ENCODE measurements around the gene KNCN.

Gene KNCN

DNA sequence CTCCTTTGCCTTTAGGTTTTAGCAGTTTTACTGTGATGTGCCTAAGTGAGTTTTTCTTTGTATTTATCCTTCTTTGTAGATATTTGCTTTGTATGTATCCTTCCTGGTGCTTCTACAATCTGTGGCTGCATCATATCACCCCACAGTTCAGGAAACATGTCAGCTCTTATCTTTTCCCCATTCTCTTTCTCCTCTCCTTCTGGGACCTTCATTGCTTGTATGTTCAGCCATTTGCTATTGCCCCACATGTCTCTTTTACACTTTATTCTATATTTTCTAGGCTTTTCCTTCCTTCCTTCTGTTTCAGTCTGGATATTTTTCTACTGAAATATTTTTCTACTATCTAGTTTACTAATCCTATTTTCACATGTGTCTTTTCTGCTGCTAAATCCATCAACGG is 14.9 kb downstream of the KNCN start:
- Histone ChIP-seq H3K9me2 (replicated peaks; ENCODE audit: control insufficient read depth, low read length) (no peaks in the 10 kb centered on the region), H3K27ac (ENCODE audit: low read depth, low read length) (no peak overlapping the region), H3K4me2 (ENCODE audit: low read length) (no peak overlapping the region), H3F3A (ENCODE audit: control insufficient read depth, insufficient read depth) (no peaks in the 10 kb centered on the region), H3K79me2 (ENCODE audit: control insufficient read depth, low read length) (no peaks in the 10 kb centered on the region), H3K9me3 (ENCODE audit: control insufficient read depth, insufficient read depth, low read length) (no peaks in the 10 kb centered on the region), H4K20me1 (ENCODE audit: control insufficient read depth, insufficient read depth, low read depth, low read length) (no peaks in the 10 kb centered on the region), H3K27me3 (ENCODE audit: control insufficient read depth, low read length) (peaks cover 35% of the 10 kb centered on the region), H3K36me3 (ENCODE audit: control insufficient read depth, low read length) (no peaks in the 10 kb centered on the region), H3K4me3 (ENCODE audit: low read length) (no peak overlapping the region), H3K4me1 (ENCODE audit: control insufficient read depth, low read length) (no peaks in the 10 kb centered on the region)
- TF ChIP-seq EZH2phosphoT487 (IDR thresholded peaks at IDR 0.05; ENCODE audit: borderline replicate concordance, low read length) (no peak), CTCF (IDR thresholded peaks at IDR 0.05; ENCODE audit: low read depth, low read length, poor library complexity, severe bottlenecking) (no peak)

GRCh38 chr1:46535063-46535462 is 16.4 kb downstream of the KNCN start:
- Histone ChIP-seq H3K9me3 (ENCODE audit: control insufficient read depth, insufficient read depth, low read length) (no peaks in the 10 kb centered on the region), H3K4me3 (ENCODE audit: low read length) (no peak overlapping the region), H3K27ac (ENCODE audit: low read depth, low read length) (no peak overlapping the region), H3K9me2 (replicated peaks; ENCODE audit: control insufficient read depth, low read length) (no peaks in the 10 kb centered on the region), H3K27me3 (ENCODE audit: control insufficient read depth, low read length) (peaks cover 41% of the 10 kb centered on the region), H3K4me2 (ENCODE audit: low read length) (no peak overlapping the region), H4K20me1 (ENCODE audit: control insufficient read depth, insufficient read depth, low read depth, low read length) (no peaks in the 10 kb centered on the region), H3K4me1 (ENCODE audit: control insufficient read depth, low read length) (no peaks in the 10 kb centered on the region), H3F3A (ENCODE audit: control insufficient read depth, insufficient read depth) (no peaks in the 10 kb centered on the region), H3K36me3 (ENCODE audit: control insufficient read depth, low read length) (no peaks in the 10 kb centered on the region), H3K79me2 (ENCODE audit: control insufficient read depth, low read length) (no peaks in the 10 kb centered on the region)
- peak; percentile 63 for TF ChIP-seq CTCF (IDR thresholded peaks at IDR 0.05; ENCODE audit: low read depth, low read length, poor library complexity, severe bottlenecking)
- no peak for TF ChIP-seq EZH2phosphoT487 (IDR thresholded peaks at IDR 0.05; ENCODE audit: borderline replicate concordance, low read length)

DNA sequence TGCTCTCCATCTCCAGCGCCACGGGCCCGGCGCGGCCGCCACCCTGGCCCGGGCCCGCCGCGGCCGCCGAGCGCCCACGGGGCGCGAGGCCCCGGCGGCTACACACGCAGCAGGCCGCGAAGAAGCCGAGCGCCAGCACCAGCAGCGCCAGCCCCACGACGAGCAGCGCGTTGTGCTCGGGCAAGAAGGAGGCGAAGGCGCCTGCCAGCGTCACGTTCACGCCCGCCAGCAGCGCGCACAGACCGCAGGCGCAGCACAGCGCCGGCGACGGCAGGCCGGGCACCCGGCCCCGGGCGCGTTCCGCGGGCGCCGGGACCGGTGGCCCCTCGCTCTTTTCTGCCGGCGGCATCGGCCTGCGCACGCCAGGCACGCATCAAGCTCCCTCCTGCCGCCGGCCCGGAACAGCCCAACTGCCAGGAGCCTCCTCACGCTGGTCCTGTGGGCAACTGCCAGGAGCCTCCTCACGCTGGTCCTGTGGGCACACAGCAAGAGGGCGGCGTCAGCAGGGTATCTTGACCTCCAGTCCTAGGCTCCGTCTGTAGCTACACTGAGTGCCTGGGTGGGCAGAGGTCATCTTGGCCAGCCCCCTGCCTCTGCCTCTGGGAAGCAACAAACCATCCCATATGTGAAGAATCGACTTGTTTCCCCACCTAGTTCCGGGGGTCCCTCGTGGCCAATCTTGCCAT is 18.1 kb downstream of the KNCN start:
- peaks cover 41% of the 10 kb centered on the region for H3K27me3 ChIP-seq (ENCODE audit: control insufficient read depth, low read length)
- no peak overlapping the region for H3K4me3 ChIP-seq (ENCODE audit: low read length)
- TF ChIP-seq EZH2phosphoT487 (IDR thresholded peaks at IDR 0.05; ENCODE audit: borderline replicate concordance, low read length) = no peak
- TF ChIP-seq CTCF (IDR thresholded peaks at IDR 0.05; ENCODE audit: low read depth, low read length, poor library complexity, severe bottlenecking) = no peak
- H3K79me2 ChIP-seq (ENCODE audit: control insufficient read depth, low read length) = no peaks in the 10 kb centered on the region
- H3K36me3 ChIP-seq (ENCODE audit: control insufficient read depth, low read length) = no peaks in the 10 kb centered on the region
- H4K20me1 ChIP-seq (ENCODE audit: control insufficient read depth, insufficient read depth, low read depth, low read length) = no peaks in the 10 kb centered on the region
- H3K4me1 ChIP-seq (ENCODE audit: control insufficient read depth, low read length) = no peaks in the 10 kb centered on the region
- H3K4me2 ChIP-seq (ENCODE audit: low read length) = no peak overlapping the region
- no peaks in the 10 kb centered on the region for H3K9me2 ChIP-seq (replicated peaks; ENCODE audit: control insufficient read depth, low read length)
- no peaks in the 10 kb centered on the region for H3K9me3 ChIP-seq (ENCODE audit: control insufficient read depth, insufficient read depth, low read length)
- no peak overlapping the region for H3K27ac ChIP-seq (ENCODE audit: low read depth, low read length)
- no peaks in the 10 kb centered on the region for H3F3A ChIP-seq (ENCODE audit: control insufficient read depth, insufficient read depth)
